ENCODE results near the gene HUNK. TPM values are rescaled to one million over a fixed set of nuclear protein-coding genes. Genes with fewer than 3 reads are reported as not detected.

The HUNK gene
- total RNA-seq, 2 experiments from 2014 or later: 0.10 to 0.20 TPM

- H3K27ac Mint-ChIP-seq: no peak overlapping the region
- no peak for DNase-seq
- intact Hi-C loops (cut with micrococcal nuclease): no loop called here
- H3K27me3 Mint-ChIP-seq (ENCODE audit: low read depth): peaks cover 8% of the 10 kb centered on the region
- CTCF ChIA-PET: no interaction called here
- no peaks in the 10 kb centered on the region for H3K9me3 Mint-ChIP-seq
- no peak overlapping the region for H3K4me3 Mint-ChIP-seq
- peaks cover 15% of the 10 kb centered on the region for H3K4me1 Mint-ChIP-seq (ENCODE audit: low read depth)
- H3K36me3 Mint-ChIP-seq (ENCODE audit: low read depth): no peaks in the 10 kb centered on the region
Measured at GRCh38 chr21:31902438-31902837, 29.6 kb downstream of the HUNK start.

- Mint-ChIP-seq H3K27me3 (ENCODE audit: low read depth) (peaks cover 16% of the 10 kb centered on the region), H3K9me3 (no peaks in the 10 kb centered on the region), H3K4me1 (ENCODE audit: low read depth) (peaks cover 10% of the 10 kb centered on the region), H3K27ac (no peak overlapping the region), H3K4me3 (no peak overlapping the region), H3K36me3 (ENCODE audit: low read depth) (no peaks in the 10 kb centered on the region)
- intact Hi-C loops (cut with micrococcal nuclease): no loop called here
- CTCF ChIA-PET: no interaction called here
- DNase-seq: no peak
Measured at GRCh38 chr21:31903896-31904295, 31.1 kb downstream of the HUNK start.

GRCh38 chr21:31905503-31906451, 33.0 kb downstream of the HUNK start:
- CTCF ChIA-PET: interaction anchor here (0.6 to 1.1 kb wide), 2 partner anchors 15 to 120 kb away, joined by 3 read pairs; no protein-coding TSS in a partner anchor
- no peak overlapping the region for H3K27ac Mint-ChIP-seq
- H3K4me3 Mint-ChIP-seq: no peak overlapping the region
- intact Hi-C loops (cut with micrococcal nuclease): no loop called here
- H3K9me3 Mint-ChIP-seq: no peaks in the 10 kb centered on the region
- H3K4me1 Mint-ChIP-seq (ENCODE audit: low read depth): no peaks in the 10 kb centered on the region
- peaks cover 31% of the 10 kb centered on the region for H3K27me3 Mint-ChIP-seq (ENCODE audit: low read depth)
- H3K36me3 Mint-ChIP-seq (ENCODE audit: low read depth): no peaks in the 10 kb centered on the region
- DNase-seq: no peak

- Mint-ChIP-seq H3K27ac (no peak overlapping the region), H3K27me3 (ENCODE audit: low read depth) (peaks cover 41% of the 10 kb centered on the region), H3K4me1 (ENCODE audit: low read depth) (no peaks in the 10 kb centered on the region), H3K4me3 (no peak overlapping the region), H3K9me3 (no peaks in the 10 kb centered on the region), H3K36me3 (ENCODE audit: low read depth) (no peaks in the 10 kb centered on the region)
- CTCF ChIA-PET: interaction anchor here (0.7 kb wide), 1 partner anchor 39 kb away, joined by 3 read pairs; no protein-coding TSS in a partner anchor
- intact Hi-C loops (cut with micrococcal nuclease): no loop called here
- no peak for DNase-seq
Measured at GRCh38 chr21:31908106-31909031, 35.5 kb downstream of the HUNK start.

GRCh38 chr21:31909153-31910073, 36.6 kb downstream of the HUNK start:
- H3K9me3 Mint-ChIP-seq: no peaks in the 10 kb centered on the region
- peaks cover 41% of the 10 kb centered on the region for H3K27me3 Mint-ChIP-seq (ENCODE audit: low read depth)
- H3K36me3 Mint-ChIP-seq (ENCODE audit: low read depth): no peaks in the 10 kb centered on the region
- H3K4me3 Mint-ChIP-seq: no peak overlapping the region
- no peaks in the 10 kb centered on the region for H3K4me1 Mint-ChIP-seq (ENCODE audit: low read depth)
- CTCF ChIA-PET: no interaction called here
- intact Hi-C loops (cut with micrococcal nuclease): no loop called here
- no peak for DNase-seq
- no peak overlapping the region for H3K27ac Mint-ChIP-seq

- Mint-ChIP-seq H3K4me1 (ENCODE audit: low read depth) (no peaks in the 10 kb centered on the region), H3K27ac (no peak overlapping the region), H3K9me3 (no peaks in the 10 kb centered on the region), H3K36me3 (ENCODE audit: low read depth) (no peaks in the 10 kb centered on the region), H3K4me3 (no peak overlapping the region), H3K27me3 (ENCODE audit: low read depth) (peaks cover 40% of the 10 kb centered on the region)
- CTCF ChIA-PET: no interaction called here
- intact Hi-C loops (cut with micrococcal nuclease): no loop called here
- no peak for DNase-seq
Measured at GRCh38 chr21:31910074-31910470, 37.3 kb downstream of the HUNK start.

- intact Hi-C loops (cut with micrococcal nuclease): no loop called here
- CTCF ChIA-PET: no interaction called here
- H3K36me3 Mint-ChIP-seq (ENCODE audit: low read depth): no peaks in the 10 kb centered on the region
- H3K4me1 Mint-ChIP-seq (ENCODE audit: low read depth): no peaks in the 10 kb centered on the region
- DNase-seq: no peak
- no peak overlapping the region for H3K27ac Mint-ChIP-seq
- no peak overlapping the region for H3K4me3 Mint-ChIP-seq
- H3K27me3 Mint-ChIP-seq (ENCODE audit: low read depth): peaks cover 37% of the 10 kb centered on the region
- H3K9me3 Mint-ChIP-seq: no peaks in the 10 kb centered on the region
Measured at GRCh38 chr21:31911138-31911907, 38.5 kb downstream of the HUNK start.

- DNase-seq: no peak
- intact Hi-C loops (cut with micrococcal nuclease): no loop called here
- H3K4me1 Mint-ChIP-seq (ENCODE audit: low read depth): no peaks in the 10 kb centered on the region
- no peaks in the 10 kb centered on the region for H3K9me3 Mint-ChIP-seq
- no peak overlapping the region for H3K27ac Mint-ChIP-seq
- H3K36me3 Mint-ChIP-seq (ENCODE audit: low read depth): no peaks in the 10 kb centered on the region
- H3K27me3 Mint-ChIP-seq (ENCODE audit: low read depth): peaks cover 32% of the 10 kb centered on the region
- CTCF ChIA-PET: no interaction called here
- H3K4me3 Mint-ChIP-seq: no peak overlapping the region
Measured at GRCh38 chr21:31912501-31912900, 39.7 kb downstream of the HUNK start.

- peaks cover 30% of the 10 kb centered on the region for H3K27me3 Mint-ChIP-seq (ENCODE audit: low read depth)
- no peak for DNase-seq
- intact Hi-C loops (cut with micrococcal nuclease): no loop called here
- H3K36me3 Mint-ChIP-seq (ENCODE audit: low read depth): no peaks in the 10 kb centered on the region
- no peaks in the 10 kb centered on the region for H3K9me3 Mint-ChIP-seq
- H3K4me3 Mint-ChIP-seq: no peak overlapping the region
- H3K4me1 Mint-ChIP-seq (ENCODE audit: low read depth): no peaks in the 10 kb centered on the region
- H3K27ac Mint-ChIP-seq: no peak overlapping the region
- CTCF ChIA-PET: no interaction called here
Measured at GRCh38 chr21:31913182-31913608, 40.4 kb downstream of the HUNK start.

GRCh38 chr21:31914472-31914871, 41.7 kb downstream of the HUNK start:
- Mint-ChIP-seq H3K9me3 (no peaks in the 10 kb centered on the region), H3K27me3 (ENCODE audit: low read depth) (peaks cover 19% of the 10 kb centered on the region), H3K36me3 (ENCODE audit: low read depth) (no peaks in the 10 kb centered on the region), H3K4me1 (ENCODE audit: low read depth) (no peaks in the 10 kb centered on the region), H3K4me3 (no peak overlapping the region), H3K27ac (no peak overlapping the region)
- no peak for DNase-seq
- intact Hi-C loops (cut with micrococcal nuclease): no loop called here
- CTCF ChIA-PET: no interaction called here

- Mint-ChIP-seq H3K36me3 (ENCODE audit: low read depth) (no peaks in the 10 kb centered on the region), H3K9me3 (no peaks in the 10 kb centered on the region), H3K4me1 (ENCODE audit: low read depth) (no peaks in the 10 kb centered on the region), H3K4me3 (no peak overlapping the region), H3K27me3 (ENCODE audit: low read depth) (peaks cover 12% of the 10 kb centered on the region), H3K27ac (no peak overlapping the region)
- CTCF ChIA-PET: no interaction called here
- DNase-seq: no peak
- intact Hi-C loops (cut with micrococcal nuclease): no loop called here
Measured at GRCh38 chr21:31915566-31915965, 42.7 kb downstream of the HUNK start.
